ENCODE measurements around the gene EPHB1.

EPHB1 gene

GRCh38 chr3:135261214-135261775 lies 466.2 kb downstream of the EPHB1 start:
- H3K27ac ChIP-seq (ENCODE audit: low read depth, low read length, poor library complexity, severe bottlenecking), result no peak overlapping the region
- H3K4me1 ChIP-seq (ENCODE audit: insufficient read depth, low read length, severe bottlenecking), result no peaks in the 10 kb centered on the region
- no peak overlapping the region for H3K9ac ChIP-seq (ENCODE audit: low read length)
- no peaks in the 10 kb centered on the region for H3F3A ChIP-seq (ENCODE audit: insufficient read depth, low read length)
- H3K9me2 ChIP-seq (ENCODE audit: low read depth, low read length), result no peaks in the 10 kb centered on the region
- H4K20me1 ChIP-seq (ENCODE audit: insufficient read depth, low read length), result no peaks in the 10 kb centered on the region
- no peaks in the 10 kb centered on the region for H3K79me2 ChIP-seq (ENCODE audit: insufficient read depth, low read length)
- TF ChIP-seq CTCF (IDR thresholded peaks at IDR 0.05; ENCODE audit: low read length) (no peak), EZH2 (IDR thresholded peaks at IDR 0.05; ENCODE audit: borderline replicate concordance, low read length) (no peak)
- H3K4me3 ChIP-seq (ENCODE audit: low read depth, low read length, poor library complexity, severe bottlenecking), result no peak overlapping the region
- H3K4me2 ChIP-seq (ENCODE audit: low read length), result no peak overlapping the region
- no peaks in the 10 kb centered on the region for H3K9me3 ChIP-seq (ENCODE audit: low read length)
- H3K27me3 ChIP-seq (ENCODE audit: insufficient read depth, low read length), result no peaks in the 10 kb centered on the region
- H3K36me3 ChIP-seq (ENCODE audit: insufficient read depth, low read length), result no peaks in the 10 kb centered on the region
- H2AFZ ChIP-seq (ENCODE audit: low read length), result no peak overlapping the region

GRCh38 chr3:135261916-135262315 lies 466.9 kb downstream of the EPHB1 start:
- Histone ChIP-seq H3K9me2 (ENCODE audit: low read depth, low read length) (no peaks in the 10 kb centered on the region), H3K4me2 (ENCODE audit: low read length) (no peak overlapping the region), H3F3A (ENCODE audit: insufficient read depth, low read length) (no peaks in the 10 kb centered on the region), H2AFZ (ENCODE audit: low read length) (no peak overlapping the region), H4K20me1 (ENCODE audit: insufficient read depth, low read length) (no peaks in the 10 kb centered on the region), H3K36me3 (ENCODE audit: insufficient read depth, low read length) (no peaks in the 10 kb centered on the region), H3K79me2 (ENCODE audit: insufficient read depth, low read length) (no peaks in the 10 kb centered on the region), H3K27me3 (ENCODE audit: insufficient read depth, low read length) (no peaks in the 10 kb centered on the region), H3K4me1 (ENCODE audit: insufficient read depth, low read length, severe bottlenecking) (no peaks in the 10 kb centered on the region), H3K27ac (ENCODE audit: low read depth, low read length, poor library complexity, severe bottlenecking) (no peak overlapping the region), H3K4me3 (ENCODE audit: low read depth, low read length, poor library complexity, severe bottlenecking) (no peak overlapping the region), H3K9ac (ENCODE audit: low read length) (no peak overlapping the region), H3K9me3 (ENCODE audit: low read length) (no peaks in the 10 kb centered on the region)
- TF ChIP-seq EZH2 (IDR thresholded peaks at IDR 0.05; ENCODE audit: borderline replicate concordance, low read length) (no peak), CTCF (IDR thresholded peaks at IDR 0.05; ENCODE audit: low read length) (no peak)

DNA sequence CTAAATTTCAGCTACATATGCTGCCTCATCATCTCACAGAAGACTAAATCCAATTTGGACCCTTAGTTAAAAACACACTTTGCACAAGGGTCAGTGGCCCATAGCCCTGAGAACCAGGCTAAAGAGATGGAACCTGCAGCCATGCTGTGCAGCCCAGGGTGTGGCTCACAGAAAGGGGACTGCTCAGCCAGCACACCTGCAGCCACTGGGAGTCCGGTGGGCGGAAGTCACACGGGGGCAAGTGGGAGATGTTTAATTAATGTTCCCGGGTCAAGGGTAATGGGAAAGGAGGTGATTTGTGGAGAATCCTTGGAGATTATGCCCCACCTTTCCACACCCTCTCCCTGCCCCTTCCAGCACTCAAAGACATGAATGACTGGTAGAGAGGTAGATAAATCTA lies 467.4 kb downstream of the EPHB1 start:
- H4K20me1 ChIP-seq (ENCODE audit: insufficient read depth, low read length), result no peaks in the 10 kb centered on the region
- H3K9ac ChIP-seq (ENCODE audit: low read length), result no peak overlapping the region
- H3K9me2 ChIP-seq (ENCODE audit: low read depth, low read length), result no peaks in the 10 kb centered on the region
- H2AFZ ChIP-seq (ENCODE audit: low read length), result no peak overlapping the region
- H3K9me3 ChIP-seq (ENCODE audit: low read length), result no peaks in the 10 kb centered on the region
- no peaks in the 10 kb centered on the region for H3K27me3 ChIP-seq (ENCODE audit: insufficient read depth, low read length)
- H3K4me3 ChIP-seq (ENCODE audit: low read depth, low read length, poor library complexity, severe bottlenecking), result no peak overlapping the region
- H3K36me3 ChIP-seq (ENCODE audit: insufficient read depth, low read length), result no peaks in the 10 kb centered on the region
- no peak overlapping the region for H3K4me2 ChIP-seq (ENCODE audit: low read length)
- no peaks in the 10 kb centered on the region for H3K79me2 ChIP-seq (ENCODE audit: insufficient read depth, low read length)
- no peaks in the 10 kb centered on the region for H3K4me1 ChIP-seq (ENCODE audit: insufficient read depth, low read length, severe bottlenecking)
- no peaks in the 10 kb centered on the region for H3F3A ChIP-seq (ENCODE audit: insufficient read depth, low read length)
- no peak for TF ChIP-seq CTCF (IDR thresholded peaks at IDR 0.05; ENCODE audit: low read length)
- no peak for TF ChIP-seq EZH2 (IDR thresholded peaks at IDR 0.05; ENCODE audit: borderline replicate concordance, low read length)
- H3K27ac ChIP-seq (ENCODE audit: low read depth, low read length, poor library complexity, severe bottlenecking), result no peak overlapping the region
